SK-MEL-5 (cell line): ENCODE data around the gene SCUBE1. TPM values are rescaled to one million over a fixed set of nuclear protein-coding genes. Genes with fewer than 3 reads are reported as not detected.
A peak's percentile ranks its signal among the peaks of the same experiment; 100 is the strongest.

Experiments
- DNase-seq: peaks from one replicate; pipeline ENCODE4 v3.0.0-alpha.2; 2016; ENCODE audit warnings: low read depth, low spot score
- in situ Hi-C: cut with HindIII; loops from 2 replicates; pipeline ENCODE4 v1.10.0; 2016; ENCODE audit warnings: low sequenced_read_pairs, high pct_unique_total_duplicates, low pct_unique_long_range_greater_than_20kb
- total RNA-seq: library from RNA; depleted of rRNA; stranded (reverse); fragments of >200 nt; shearing (Covaris generic); gene quantifications from 2 replicates; pipeline ENCODE4 v1.2.3, GENCODE V29; 2014

Gene SCUBE1
- total RNA-seq, 1 experiment from 2014 or later: 0.05 TPM

DNA sequence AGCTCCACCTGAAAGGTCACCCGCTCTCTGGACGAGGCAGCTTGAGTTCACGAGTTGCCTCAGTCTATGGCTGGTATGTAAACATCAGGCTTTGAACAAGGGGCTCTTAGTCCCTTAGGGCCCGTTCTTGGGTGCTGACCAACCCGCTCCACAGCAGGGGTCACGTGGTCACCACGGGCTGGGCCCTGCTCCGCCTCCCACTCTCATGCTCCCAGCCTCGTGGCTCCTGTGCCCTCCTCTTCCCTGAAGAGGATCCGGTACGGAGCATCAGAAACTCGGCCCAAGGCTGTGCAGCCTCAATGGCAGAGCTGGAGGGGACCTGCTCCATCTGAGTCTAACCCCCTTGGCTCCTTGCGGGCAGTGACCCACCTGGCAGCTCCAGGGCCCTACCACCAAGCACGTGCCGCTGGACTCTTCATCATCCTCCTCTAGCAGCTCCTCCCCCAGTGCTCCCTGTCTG lies 102.0 kb downstream of the SCUBE1 start:
- in situ Hi-C loops: no loop called here
- DNase-seq: peak; percentile 78

DNA sequence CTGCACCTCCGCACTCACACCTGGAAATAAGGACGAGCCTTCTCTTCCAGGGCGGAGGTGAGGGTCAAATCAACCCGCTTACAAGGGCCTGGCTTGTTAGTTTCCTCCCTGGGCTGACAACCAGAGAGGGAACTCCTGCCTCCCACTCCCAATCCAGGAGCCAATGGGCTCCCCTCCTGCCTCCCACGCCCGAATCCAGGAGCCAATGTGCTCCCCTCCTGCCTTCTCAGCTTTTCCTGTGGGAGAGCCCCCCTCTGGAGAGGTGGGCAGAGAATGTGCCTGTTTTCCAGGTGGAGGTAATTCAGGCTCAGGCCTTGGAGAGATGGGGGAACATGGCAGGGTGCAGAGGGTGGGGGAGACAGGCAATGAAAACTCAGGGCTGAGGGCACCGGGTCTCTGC lies 102.6 kb downstream of the SCUBE1 start:
- no peak for DNase-seq
- in situ Hi-C loops: no loop called here

DNA sequence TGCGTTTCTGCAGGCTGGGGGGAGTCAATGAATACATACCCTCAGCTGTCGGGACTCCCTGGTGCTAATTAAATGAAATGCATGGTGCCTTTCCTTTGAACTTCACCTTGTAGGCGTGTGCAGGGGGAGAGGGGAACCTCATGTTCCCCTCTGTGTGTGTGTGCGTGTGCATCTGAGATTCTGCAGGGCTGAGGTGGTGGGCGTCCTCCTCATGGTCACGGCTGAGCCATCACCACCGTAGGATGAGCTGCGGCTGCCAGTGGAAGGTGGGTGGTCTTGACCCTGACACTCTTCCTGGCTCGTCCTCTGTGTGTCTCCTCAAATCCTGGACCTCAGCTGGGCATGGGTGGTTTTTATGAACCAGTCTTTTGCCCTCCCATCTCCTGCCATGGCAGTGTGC lies 103.2 kb downstream of the SCUBE1 start:
- in situ Hi-C loops: no loop called here

DNA sequence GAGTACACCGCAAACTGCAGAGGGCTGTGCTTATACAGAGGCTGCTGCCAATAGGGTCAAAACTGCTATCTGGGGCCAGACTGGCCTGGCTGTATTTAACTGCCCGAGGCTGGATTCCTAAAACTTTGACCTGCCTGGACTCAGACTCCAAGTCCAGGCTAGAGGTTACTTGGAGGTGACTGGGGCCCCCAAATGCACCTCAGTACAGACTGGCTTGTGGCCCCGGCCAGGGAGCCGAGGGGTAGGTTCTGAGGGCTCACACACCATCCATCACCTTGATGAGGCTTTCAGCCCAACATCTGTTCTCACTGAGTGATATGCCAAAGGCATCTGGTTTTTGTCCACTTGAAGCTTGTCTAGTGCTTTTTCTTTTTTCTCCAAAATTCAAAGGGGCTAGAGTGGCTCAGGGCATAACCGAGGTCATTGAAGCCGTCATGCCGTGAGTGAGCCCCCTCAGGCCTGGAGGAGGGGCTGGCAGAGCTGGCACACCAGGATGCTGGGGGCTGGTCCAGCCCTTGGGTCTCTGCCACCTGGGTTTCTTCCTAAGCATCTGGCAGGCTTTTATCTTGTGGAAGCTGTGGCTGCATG lies 103.9 kb downstream of the SCUBE1 start:
- in situ Hi-C loops: no loop called here
- no peak for DNase-seq

More for the DNA sequence above, 103.2 kb downstream of the SCUBE1 start:
- no peak for DNase-seq

DNA sequence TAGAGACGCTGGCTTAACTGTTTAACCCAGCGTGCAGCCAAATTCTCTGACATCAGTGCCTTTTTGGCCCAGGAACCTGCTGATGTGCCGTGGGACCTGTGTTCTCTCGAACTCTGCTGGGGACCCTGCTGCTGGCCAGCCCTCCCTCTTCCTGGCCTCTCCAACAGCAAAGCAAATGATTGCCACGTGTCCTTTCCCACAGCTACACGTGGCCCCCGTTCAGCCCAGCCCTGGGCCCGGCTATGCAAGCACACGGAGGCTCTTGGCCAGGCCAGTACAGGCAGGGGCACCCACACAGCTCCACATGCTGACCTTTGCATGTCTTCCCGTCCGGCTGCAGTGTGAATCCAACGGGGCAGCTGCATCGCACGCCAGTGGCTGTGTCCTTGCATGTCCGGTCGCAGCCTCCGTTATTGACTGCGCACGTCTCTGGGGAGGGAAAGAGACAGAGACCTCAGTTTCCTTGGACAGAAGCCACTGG lies 104.6 kb downstream of the SCUBE1 start:
- no peak for DNase-seq
- in situ Hi-C loops: no loop called here

DNA sequence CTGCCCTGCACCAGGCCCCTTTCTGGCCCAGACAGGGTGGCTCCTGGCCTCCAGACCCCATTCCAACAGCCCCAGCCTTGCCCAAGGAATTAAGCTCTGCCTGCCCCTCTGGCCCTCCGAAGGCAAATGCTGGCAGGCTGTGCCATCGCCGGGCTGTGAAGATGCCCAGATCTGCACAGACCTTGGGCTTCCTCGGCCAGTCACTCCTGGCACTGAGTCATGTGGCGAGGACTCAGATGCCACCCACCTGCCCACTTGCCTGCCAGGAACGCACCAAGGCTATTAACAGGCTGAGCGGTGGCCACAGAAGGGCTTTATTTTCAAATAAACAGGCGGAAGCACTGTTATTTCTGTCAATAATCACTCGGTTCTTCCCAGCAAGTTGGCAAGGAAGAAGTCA lies 105.9 kb downstream of the SCUBE1 start:
- no peak for DNase-seq
- in situ Hi-C loops: no loop called here

DNA sequence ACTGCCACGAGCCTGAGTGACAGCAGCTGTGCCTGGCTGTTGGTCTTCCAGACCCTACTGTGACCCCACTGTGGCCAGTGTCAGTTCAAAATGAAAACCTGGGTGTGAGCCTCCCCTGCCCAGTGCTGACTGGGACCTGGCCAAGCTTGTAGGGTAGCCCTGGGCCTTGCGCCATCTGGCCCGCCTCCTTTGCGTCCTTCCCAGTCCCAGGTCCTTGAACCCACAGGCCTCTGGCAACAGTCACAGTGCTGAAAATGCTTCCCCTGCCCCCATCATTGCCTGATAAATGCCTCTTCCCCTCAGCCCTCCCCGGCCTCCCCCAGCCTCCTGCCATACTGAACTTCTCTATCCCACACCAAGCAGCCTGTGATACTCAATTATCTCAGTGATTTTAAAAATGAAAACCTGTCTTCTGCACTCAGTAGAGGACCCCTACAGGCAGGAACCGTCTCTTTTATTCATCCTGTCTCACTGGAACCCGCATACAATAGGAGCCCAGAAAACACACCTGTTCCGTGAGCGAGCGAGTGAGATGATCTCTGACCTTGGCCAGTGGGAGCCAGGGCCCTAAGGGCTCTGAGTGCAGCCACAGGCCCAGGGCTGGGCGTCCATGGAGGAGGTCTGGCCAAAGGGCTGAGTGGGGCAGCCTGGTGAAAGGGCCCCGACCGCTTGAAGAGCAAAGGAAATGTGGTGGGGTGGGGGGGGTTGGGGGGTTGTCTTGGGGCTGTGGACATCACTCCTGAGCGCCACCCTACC lies 106.6 kb downstream of the SCUBE1 start:
- in situ Hi-C loops: no loop called here
- no peak for DNase-seq

DNA sequence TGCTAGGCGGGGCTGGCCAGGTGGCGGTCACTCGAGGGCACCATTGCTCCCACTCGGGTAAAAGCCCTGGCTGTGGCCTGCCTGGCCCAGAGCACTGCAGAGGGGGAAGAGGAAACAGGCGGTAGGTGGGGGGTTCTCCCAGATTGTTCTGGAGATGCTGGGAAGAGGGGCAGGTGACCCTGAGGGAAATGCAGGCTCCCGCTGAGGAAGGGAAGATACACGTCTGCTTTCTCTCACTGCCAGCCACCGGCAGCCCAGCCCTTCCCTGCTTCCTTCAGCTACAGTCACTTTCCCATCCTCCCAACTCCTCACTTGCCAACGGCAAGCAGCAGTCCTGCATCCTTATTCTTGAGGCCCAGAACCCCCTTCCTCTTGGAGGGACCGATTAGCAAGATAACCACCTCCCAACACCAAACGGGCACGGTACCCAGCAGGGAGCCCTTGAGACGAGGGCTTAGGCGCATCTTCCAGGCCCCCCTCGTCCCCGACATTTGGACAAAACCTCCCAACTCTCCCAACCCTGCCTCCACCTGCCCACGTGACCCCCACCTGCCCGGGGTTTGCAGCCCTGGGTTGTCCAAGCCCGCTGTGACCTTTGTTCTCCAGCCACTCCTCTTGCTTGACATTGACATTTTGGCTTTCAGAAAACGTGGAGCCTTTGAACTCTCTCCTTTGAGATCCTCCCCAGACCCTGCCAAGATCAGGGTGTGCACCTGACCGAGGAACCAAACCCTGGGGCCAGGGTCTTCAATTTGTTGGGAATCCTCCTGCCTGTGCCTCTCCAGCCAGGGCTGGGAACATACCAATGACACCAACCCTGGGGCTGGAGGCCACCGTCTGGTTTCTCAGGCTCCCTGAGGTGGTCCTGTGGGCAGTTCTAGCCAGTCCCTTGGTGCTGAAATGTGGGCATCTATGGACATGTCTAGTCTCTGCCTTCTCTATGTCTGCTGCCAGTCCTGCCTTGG lies 107.4 kb downstream of the SCUBE1 start:
- DNase-seq: no peak
- in situ Hi-C loops: no loop called here

DNA sequence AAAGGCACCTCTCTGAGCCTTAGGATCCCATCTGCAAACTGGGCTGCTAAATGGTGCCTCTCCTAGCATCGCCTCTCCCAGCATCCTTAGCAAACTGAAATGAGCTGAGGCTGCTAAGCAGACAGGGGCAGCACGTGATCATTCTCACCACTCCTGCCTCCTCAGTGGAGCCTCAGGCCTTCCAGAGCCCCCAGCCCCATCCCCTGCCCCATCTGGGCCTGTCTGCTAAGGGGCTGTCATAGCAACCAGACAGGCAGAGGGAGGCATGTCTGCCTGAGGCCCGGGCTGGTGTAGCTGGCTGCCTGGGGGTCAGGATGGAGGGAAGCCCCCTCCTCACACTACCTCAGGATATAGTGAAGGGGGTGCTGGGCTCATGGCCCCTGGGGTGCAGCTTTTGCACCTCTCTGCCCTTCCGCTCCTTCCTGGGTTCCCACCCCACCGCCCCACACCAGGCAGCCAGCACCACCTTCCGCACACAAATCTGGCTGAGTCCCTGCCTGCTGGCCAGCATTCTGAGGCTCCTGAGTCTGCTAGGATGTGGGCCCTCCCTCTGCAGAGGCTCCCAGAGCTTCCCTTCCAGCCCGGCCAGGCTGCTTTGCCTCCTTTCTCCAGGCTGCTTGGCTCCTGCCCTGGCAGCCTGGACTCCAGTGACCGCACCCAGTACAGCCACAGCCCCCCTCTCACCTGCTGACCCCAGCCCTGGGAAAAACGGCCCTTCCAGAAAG lies 108.7 kb downstream of the SCUBE1 start:
- in situ Hi-C loops: no loop called here
- DNase-seq: no peak

DNA sequence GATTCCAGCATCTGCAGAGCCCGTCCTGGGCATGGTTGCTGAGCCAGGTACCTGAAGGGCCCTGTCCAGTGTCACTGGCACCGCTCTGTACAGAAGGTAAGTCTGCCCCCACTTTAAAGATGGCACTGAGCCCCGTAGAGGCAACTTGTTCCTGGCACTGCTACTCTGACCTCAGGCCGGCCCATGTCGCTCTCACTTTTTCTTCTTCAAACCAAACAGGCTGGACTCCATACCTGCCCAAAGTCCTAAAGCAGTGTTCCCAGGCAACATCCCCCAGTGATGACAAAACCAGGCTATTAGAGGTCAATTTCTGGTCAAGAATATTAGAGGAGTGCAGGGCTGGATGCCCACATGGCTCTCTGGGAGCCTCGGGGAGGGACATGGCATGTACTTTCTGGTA lies 109.6 kb downstream of the SCUBE1 start:
- in situ Hi-C loops: no loop called here

DNA sequence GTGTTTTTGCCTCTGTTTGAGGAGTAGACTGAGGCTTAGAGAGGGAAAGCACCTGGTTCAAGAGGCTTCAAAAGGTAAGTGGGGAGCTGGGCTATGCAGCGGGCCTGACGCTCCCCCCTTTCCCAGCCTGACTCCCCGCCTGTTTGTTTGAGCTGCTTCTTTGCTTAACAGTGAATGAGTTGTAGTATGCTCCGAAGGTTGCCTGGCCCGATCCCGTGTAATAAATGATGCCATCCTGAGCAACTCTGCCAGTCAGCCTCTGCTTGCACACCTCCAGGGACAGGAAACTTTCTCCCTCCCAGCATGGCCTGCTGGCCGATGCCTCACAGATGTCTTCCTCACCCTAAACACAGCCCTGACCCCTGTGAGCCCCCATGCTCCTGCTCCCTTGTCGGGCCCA lies 110.7 kb downstream of the SCUBE1 start:
- no peak for DNase-seq
- in situ Hi-C loops: no loop called here

More for the DNA sequence above, 109.6 kb downstream of the SCUBE1 start:
- no peak for DNase-seq

DNA sequence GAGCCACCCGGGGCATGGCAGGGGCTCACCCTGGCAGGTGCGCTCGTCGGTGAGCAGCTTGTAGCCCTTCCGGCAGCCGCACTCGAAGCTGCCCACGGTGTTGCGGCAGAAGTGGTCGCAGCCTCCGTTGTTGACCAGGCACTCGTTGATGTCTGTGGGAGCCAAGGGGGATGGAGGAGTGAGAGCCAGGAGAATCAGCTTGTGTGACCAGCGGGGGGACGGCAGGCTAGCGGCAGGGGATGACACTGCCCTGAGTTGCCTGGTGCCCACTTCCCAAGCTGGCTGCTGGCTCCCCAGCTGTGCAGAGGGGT lies 111.5 kb downstream of the SCUBE1 start:
- in situ Hi-C loops: no loop called here

DNA sequence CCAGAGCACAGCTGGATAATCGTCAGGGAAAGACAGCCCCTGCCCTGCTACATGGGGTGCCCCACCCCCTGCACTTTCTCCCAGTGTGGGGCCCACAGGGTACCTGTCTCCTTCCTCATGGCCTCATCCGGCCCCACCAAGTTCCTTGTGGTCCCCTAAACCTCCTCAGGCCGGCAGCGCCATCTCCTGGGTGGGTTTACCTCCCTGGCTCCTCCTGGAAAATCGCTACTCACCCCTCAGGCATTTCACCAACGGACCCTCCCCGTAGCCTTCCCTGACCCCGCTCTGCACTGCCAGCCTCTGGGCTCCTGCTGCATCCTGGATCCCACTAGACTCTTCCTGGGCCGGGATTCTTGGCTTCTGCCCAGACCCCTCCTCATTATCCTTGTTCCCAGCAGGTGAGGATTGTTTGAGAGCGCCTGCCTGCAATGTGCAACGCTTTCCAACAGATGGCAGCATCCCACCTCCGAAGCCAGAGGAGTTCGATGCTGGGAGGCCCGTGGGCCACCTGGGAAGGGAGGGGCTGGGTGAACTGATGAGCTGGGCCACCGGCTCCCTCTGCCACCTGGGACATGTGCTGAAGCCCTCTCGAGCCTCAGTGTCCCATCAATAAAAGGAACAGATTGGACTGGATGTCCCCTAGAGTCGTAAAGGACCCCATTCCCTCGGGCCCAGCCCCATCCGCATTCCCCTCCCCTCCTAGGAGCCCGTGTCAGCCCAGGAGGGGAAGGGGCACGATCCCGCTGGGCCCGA lies 112.0 kb downstream of the SCUBE1 start:
- peak; percentile 75 for DNase-seq

More for the DNA sequence above, 111.5 kb downstream of the SCUBE1 start:
- no peak for DNase-seq

DNA sequence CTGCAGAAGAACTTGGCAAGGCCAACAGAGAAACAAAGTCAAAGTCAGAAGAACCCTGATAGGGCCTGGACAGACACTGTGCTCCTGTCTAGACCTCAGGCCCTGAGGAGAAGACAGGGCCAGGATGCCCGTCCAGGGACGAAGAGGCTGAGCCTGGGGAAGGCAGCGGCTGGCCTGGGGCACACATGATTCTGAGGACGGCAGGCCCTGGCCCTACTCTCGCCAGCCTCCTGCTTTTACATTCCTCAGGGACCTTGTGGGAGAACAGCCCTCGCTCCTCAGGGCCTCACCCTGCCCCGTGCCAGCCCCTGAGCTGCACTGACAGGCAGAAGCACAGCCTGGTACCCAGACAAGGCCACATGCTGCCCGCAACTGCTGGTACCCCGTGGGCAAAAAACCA lies 112.6 kb downstream of the SCUBE1 start:
- in situ Hi-C loops: no loop called here
- no peak for DNase-seq

More for the DNA sequence above, 112.0 kb downstream of the SCUBE1 start:
- in situ Hi-C loops: no loop called here

DNA sequence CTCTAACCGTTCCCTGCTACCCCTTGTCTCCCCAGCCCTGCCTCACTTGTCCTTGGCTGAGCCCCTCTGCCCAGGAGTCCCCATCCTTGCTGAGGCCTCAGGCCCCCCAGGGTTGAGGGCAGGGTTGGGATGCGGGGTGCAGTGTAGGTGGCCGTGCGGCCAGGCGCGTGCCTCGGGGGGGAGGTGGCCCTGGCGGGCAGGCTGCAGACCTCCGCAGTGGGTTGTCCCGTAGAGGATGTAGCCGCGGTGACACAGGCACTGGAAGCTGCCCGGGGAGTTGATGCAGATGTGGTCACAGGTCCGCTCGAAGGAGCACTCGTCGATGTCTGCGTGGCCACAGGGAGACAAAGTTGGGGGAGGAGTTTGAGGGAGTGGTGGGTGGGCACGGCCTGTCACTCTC lies 114.3 kb downstream of the SCUBE1 start:
- DNase-seq: no peak
- in situ Hi-C loops: no loop called here

DNA sequence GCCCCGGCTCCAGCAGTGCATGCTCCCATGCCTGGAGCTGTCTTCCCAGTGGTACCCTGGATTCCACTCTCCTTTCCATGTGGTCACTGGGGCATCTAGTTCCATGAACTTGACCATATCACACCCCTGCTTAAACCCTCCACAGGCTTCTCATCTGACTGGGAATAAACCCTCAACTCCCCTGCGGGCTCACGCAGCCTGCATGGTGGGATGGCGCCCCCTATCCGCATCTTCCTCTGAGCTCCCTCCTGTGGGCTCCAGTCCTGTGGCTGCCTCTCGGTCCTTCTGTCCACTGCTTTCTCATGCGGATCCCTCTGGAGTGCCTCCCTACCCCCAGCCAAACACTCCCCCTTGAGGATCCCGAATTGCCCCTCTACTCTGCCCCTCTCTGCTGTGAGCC lies 114.8 kb downstream of the SCUBE1 start:
- peak; percentile 73 for DNase-seq
- in situ Hi-C loops: no loop called here

DNA sequence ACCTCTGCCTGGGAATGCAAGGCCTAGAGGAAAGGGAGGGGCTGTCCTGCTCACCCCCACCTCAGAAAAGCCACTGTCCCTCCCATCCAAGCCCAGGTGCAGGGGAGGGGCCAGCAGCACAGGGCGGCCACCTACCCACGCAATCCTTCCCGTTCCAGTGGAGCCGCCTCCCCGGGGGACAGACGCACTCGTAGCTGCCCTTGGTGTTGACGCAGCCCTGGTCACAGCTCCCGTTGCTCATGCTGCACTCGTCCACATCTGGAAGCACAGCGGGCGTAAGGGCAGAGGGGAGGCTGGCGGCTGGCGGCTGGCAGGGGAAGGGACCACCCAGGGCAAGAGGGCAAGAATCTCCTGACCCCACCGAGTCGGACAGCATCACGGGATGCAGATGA lies 115.9 kb downstream of the SCUBE1 start:
- no peak for DNase-seq
- in situ Hi-C loops: no loop called here
